HepG2 (cell line): Measurements from ENCODE around the gene RIIAD1. TPM values are rescaled to one million over a fixed set of nuclear protein-coding genes. Genes with fewer than 3 reads are reported as not detected.

Experiments used
- CBX5 ChIP-seq: sonication (generic); formaldehyde crosslinking; IDR thresholded peaks from 2 replicates; pipeline ENCODE4 v1.4.0; 2020; ENCODE audit warnings: missing genetic modification reagents, borderline replicate concordance
- DMTF1 ChIP-seq: sonication (generic); formaldehyde crosslinking; IDR thresholded peaks from 2 replicates; pipeline ENCODE4 v1.4.0; 2020; ENCODE audit warnings: mild to moderate bottlenecking, missing genetic modification reagents
- FOSL2 ChIP-seq: sonication (generic); formaldehyde crosslinking; IDR thresholded peaks from 2 replicates; pipeline ENCODE4 v1.4.0; 2020; ENCODE audit warnings: missing genetic modification reagents
- KLF6 ChIP-seq: IDR thresholded peaks from 2 replicates; pipeline ENCODE4 v1.8.0; 2016; ENCODE audit warnings: missing biosample characterization, missing genetic modification reagents
- MTA3 ChIP-seq: sonication (generic); formaldehyde crosslinking; IDR thresholded peaks from 2 replicates; pipeline ENCODE4 v1.4.0; 2020; ENCODE audit warnings: missing genetic modification reagents
- NR2C2 ChIP-seq: sonication (generic); formaldehyde crosslinking; IDR thresholded peaks from 2 replicates; pipeline ENCODE4 v1.4.0; 2020; ENCODE audit warnings: missing genetic modification reagents, mild to moderate bottlenecking, moderate library complexity, borderline replicate concordance
- NR2F1 ChIP-seq, 2 experiments: fragments of 450-650 bp in 1 of 2; formaldehyde crosslinking in 1 of 2; IDR thresholded peaks; 2 replicates each; pipeline versions ENCODE4 v1.5.0 to v1.6.1; 2016 to 2020; ENCODE audit warnings: mild to moderate bottlenecking in 1 of 2, missing compliant biosample characterization in 1 of 2, missing genetic modification reagents in 1 of 2, moderate library complexity in 1 of 2
- PLSCR1 ChIP-seq: sonication (generic); formaldehyde crosslinking; IDR thresholded peaks from 2 replicates; pipeline ENCODE4 v1.5.0; 2020; ENCODE audit warnings: missing genetic modification reagents, mild to moderate bottlenecking, borderline replicate concordance
- RARA ChIP-seq: IDR thresholded peaks from 2 replicates; pipeline ENCODE4 v1.6.1; 2016; ENCODE audit warnings: missing genetic modification reagents, missing compliant biosample characterization
- RBAK ChIP-seq: sonication (generic); formaldehyde crosslinking; IDR thresholded peaks from 2 replicates; pipeline ENCODE4 v1.5.1; 2020; ENCODE audit warnings: mild to moderate bottlenecking, missing genetic modification reagents
- SIX1 ChIP-seq: sonication (generic); formaldehyde crosslinking; IDR thresholded peaks from 2 replicates; pipeline ENCODE4 v1.4.0; 2020; ENCODE audit warnings: missing genetic modification reagents, borderline replicate concordance
- SNAI1 ChIP-seq: sonication (generic); formaldehyde crosslinking; IDR thresholded peaks from 2 replicates; pipeline ENCODE4 v1.5.0; 2020; ENCODE audit warnings: mild to moderate bottlenecking, missing genetic modification reagents, borderline replicate concordance
- TARDBP ChIP-seq: sonication (generic); formaldehyde crosslinking; IDR thresholded peaks from 2 replicates; pipeline ENCODE4 v1.8.0; 2022; ENCODE audit warnings: mild to moderate bottlenecking, missing genetic modification reagents
- ZNF275 ChIP-seq: sonication (generic); formaldehyde crosslinking; IDR thresholded peaks from 2 replicates; pipeline ENCODE4 v1.8.0; 2022; ENCODE audit warnings: missing genetic modification reagents, mild to moderate bottlenecking, inconsistent platforms, borderline replicate concordance
- ZNF589 ChIP-seq: sonication (generic); formaldehyde crosslinking; conservative IDR thresholded peaks from 2 replicates; pipeline ENCODE4 v1.8.0; 2022; ENCODE audit warnings: mild to moderate bottlenecking, moderate library complexity, missing genetic modification reagents
- ZNF703 ChIP-seq: sonication (generic); formaldehyde crosslinking; IDR thresholded peaks from 2 replicates; pipeline ENCODE4 v1.5.1; 2020; ENCODE audit warnings: missing genetic modification reagents, mild to moderate bottlenecking, moderate library complexity, borderline replicate concordance
- polyA plus RNA-seq, 8 experiments: library from polyadenylated mRNA; depleted of rRNA in 3 of 8; stranded (reverse) in 7 of 8; unstranded in 1 of 8; fragments of >200 nt; fragmentation: Illumina TruSeq in 4 of 8; extraction: Trizol in 4 of 8; gene quantifications; 2 replicates each; pipeline versions ENCODE4 v1.2.1 to v1.2.3, GENCODE V29; 2011 to 2016; ENCODE audit warnings: low read depth in 4 of 8, missing spikeins in 1 of 8, mixed read lengths in 1 of 8; ENCODE audit not compliant: insufficient read depth in 1 of 8
- total RNA-seq, 5 experiments: library from RNA; depleted of rRNA; stranded (reverse); fragments of >200 nt; fragmentation: Illumina TruSeq; extraction: Trizol; gene quantifications; 2 replicates each; pipeline ENCODE4 v1.2.3, GENCODE V29; 2016; ENCODE audit warnings: low read depth in 1 of 5
- TF ChIP-seq, protein P1 (sequence below): sonication (generic); formaldehyde crosslinking; IDR thresholded peaks from 2 replicates; pipeline ENCODE4 v1.4.0; 2020; ENCODE audit warnings: mild to moderate bottlenecking, low read depth, missing genetic modification reagents
- TF ChIP-seq, protein P2 (sequence below): sonication (generic); formaldehyde crosslinking; IDR thresholded peaks from 2 replicates; pipeline ENCODE4 v1.9.0; 2021; ENCODE audit warnings: missing genetic modification reagents, borderline replicate concordance
- TF ChIP-seq, protein P3 (sequence below): sonication (generic); formaldehyde crosslinking; IDR thresholded peaks from 2 replicates; pipeline ENCODE4 v1.5.1; 2020; ENCODE audit warnings: missing genetic modification reagents, mild to moderate bottlenecking, borderline replicate concordance

RIIAD1 gene
- total and polyA plus RNA-seq, 2 of the 13 experiments (the other 11 are each of a cell fraction or from before 2014, with no cell fraction given) = not detected

DNA sequence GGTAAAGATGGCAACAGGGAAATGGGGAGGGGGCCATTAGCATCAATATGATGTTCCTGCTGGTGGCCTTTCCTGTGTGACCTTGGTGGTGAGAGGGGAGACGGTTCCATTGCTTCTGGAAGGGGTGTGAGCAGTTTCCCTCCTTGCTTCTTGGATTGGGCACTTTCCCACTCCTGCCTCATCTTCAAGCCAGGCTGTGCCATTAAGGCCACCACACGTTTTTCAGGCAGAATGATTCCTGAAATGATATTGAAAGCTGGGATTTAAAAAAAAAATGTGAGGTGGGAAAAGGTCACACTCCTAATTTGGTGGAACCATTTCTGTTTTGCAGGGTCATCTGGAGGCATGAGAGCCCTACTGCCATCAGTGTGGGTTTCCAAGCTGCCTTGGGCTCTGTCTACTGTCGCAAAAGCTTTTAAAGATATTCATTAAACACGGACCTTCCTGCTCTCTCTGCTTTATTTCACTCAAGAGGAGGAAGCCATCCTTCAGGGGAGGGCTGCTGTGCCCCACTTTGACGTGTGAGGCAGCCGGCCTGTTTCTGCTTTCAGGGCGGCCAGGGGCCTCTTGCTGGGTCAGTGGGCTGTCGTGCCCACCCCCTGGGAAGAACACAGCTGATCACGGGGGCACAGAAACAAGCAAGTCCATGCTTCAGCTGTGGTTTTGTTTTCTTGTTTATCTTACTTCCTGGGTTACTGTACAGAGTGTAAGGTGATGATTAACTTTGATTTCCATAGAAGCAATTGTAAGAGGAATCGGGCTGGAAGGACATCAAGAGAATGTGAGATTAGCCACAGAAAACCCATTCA, 8.0 kb downstream of the RIIAD1 start (continued):
- TF ChIP-seq KLF6 (CRISPR knock-in tag) = no peak
- TF ChIP-seq, protein P1, sequence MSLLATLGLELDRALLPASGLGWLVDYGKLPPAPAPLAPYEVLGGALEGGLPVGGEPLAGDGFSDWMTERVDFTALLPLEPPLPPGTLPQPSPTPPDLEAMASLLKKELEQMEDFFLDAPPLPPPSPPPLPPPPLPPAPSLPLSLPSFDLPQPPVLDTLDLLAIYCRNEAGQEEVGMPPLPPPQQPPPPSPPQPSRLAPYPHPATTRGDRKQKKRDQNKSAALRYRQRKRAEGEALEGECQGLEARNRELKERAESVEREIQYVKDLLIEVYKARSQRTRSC = no peak
- TF ChIP-seq NR2F1 (CRISPR knock-in tag; IDR thresholded peaks at IDR 0.05) = no peak
- TF ChIP-seq SIX1 (CRISPR knock-in tag) = no peak
- no peak for TF ChIP-seq ZNF703 (CRISPR knock-in tag)
- TF ChIP-seq, protein P2, sequence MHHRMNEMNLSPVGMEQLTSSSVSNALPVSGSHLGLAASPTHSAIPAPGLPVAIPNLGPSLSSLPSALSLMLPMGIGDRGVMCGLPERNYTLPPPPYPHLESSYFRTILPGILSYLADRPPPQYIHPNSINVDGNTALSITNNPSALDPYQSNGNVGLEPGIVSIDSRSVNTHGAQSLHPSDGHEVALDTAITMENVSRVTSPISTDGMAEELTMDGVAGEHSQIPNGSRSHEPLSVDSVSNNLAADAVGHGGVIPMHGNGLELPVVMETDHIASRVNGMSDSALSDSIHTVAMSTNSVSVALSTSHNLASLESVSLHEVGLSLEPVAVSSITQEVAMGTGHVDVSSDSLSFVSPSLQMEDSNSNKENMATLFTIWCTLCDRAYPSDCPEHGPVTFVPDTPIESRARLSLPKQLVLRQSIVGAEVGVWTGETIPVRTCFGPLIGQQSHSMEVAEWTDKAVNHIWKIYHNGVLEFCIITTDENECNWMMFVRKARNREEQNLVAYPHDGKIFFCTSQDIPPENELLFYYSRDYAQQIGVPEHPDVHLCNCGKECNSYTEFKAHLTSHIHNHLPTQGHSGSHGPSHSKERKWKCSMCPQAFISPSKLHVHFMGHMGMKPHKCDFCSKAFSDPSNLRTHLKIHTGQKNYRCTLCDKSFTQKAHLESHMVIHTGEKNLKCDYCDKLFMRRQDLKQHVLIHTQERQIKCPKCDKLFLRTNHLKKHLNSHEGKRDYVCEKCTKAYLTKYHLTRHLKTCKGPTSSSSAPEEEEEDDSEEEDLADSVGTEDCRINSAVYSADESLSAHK (CRISPR knock-in tag) = no peak
- no peak for TF ChIP-seq SNAI1 (CRISPR knock-in tag)
- TF ChIP-seq TARDBP (CRISPR knock-in tag) = no peak
- TF ChIP-seq NR2C2 (CRISPR knock-in tag) = no peak
- TF ChIP-seq PLSCR1 (CRISPR knock-in tag) = no peak
- no peak for TF ChIP-seq MTA3 (CRISPR knock-in tag)
- no peak for TF ChIP-seq ZNF589
- TF ChIP-seq, protein P3, sequence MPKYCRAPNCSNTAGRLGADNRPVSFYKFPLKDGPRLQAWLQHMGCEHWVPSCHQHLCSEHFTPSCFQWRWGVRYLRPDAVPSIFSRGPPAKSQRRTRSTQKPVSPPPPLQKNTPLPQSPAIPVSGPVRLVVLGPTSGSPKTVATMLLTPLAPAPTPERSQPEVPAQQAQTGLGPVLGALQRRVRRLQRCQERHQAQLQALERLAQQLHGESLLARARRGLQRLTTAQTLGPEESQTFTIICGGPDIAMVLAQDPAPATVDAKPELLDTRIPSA (CRISPR knock-in tag) = no peak
- no peak for TF ChIP-seq DMTF1 (CRISPR knock-in tag)
- TF ChIP-seq RARA (CRISPR knock-in tag) = 0 out of 2 replicates have a peak, but pooled peaks have one; percentile 11
- TF ChIP-seq FOSL2 (CRISPR knock-in tag) = no peak
- no peak for TF ChIP-seq RBAK (CRISPR knock-in tag)
- TF ChIP-seq ZNF275 (CRISPR knock-in tag) = no peak
- no peak for TF ChIP-seq CBX5
